BLaER1 (cell line): Measurements from ENCODE around the gene FAM89B.
A peak's percentile ranks its signal among the peaks of the same experiment; 100 is the strongest.

Experiments
- H3K27ac ChIP-seq: shearing (Covaris generic); formaldehyde crosslinking; 2 replicates; pipeline ENCODE4 v1.8.1; 2022
- H3K27me3 ChIP-seq: shearing (Covaris generic); formaldehyde crosslinking; 2 replicates; pipeline ENCODE4 v1.8.1; 2022
- H3K36me3 ChIP-seq: shearing (Covaris generic); formaldehyde crosslinking; 2 replicates; pipeline ENCODE4 v1.8.1; 2022
- H3K4me1 ChIP-seq: shearing (Covaris generic); formaldehyde crosslinking; 2 replicates; pipeline ENCODE4 v1.8.1; 2022
- H3K4me2 ChIP-seq: shearing (Covaris generic); formaldehyde crosslinking; 2 replicates; pipeline ENCODE4 v1.8.1; 2022
- H3K4me3 ChIP-seq: shearing (Covaris generic); formaldehyde crosslinking; 2 replicates; pipeline ENCODE4 v1.8.1; 2022
- H3K9ac ChIP-seq: shearing (Covaris generic); formaldehyde crosslinking; 2 replicates; pipeline ENCODE4 v1.8.1; 2022
- H3K9me3 ChIP-seq: shearing (Covaris generic); formaldehyde crosslinking; 2 replicates; pipeline ENCODE4 v1.8.1; 2022
- H4K20me1 ChIP-seq: shearing (Covaris generic); formaldehyde crosslinking; 2 replicates; pipeline ENCODE4 v1.8.1; 2022
- Cebpa-rat ChIP-seq: shearing (Covaris generic); IDR thresholded peaks from 2 replicates; pipeline ENCODE4 v1.8.1; 2022

Gene FAM89B

DNA sequence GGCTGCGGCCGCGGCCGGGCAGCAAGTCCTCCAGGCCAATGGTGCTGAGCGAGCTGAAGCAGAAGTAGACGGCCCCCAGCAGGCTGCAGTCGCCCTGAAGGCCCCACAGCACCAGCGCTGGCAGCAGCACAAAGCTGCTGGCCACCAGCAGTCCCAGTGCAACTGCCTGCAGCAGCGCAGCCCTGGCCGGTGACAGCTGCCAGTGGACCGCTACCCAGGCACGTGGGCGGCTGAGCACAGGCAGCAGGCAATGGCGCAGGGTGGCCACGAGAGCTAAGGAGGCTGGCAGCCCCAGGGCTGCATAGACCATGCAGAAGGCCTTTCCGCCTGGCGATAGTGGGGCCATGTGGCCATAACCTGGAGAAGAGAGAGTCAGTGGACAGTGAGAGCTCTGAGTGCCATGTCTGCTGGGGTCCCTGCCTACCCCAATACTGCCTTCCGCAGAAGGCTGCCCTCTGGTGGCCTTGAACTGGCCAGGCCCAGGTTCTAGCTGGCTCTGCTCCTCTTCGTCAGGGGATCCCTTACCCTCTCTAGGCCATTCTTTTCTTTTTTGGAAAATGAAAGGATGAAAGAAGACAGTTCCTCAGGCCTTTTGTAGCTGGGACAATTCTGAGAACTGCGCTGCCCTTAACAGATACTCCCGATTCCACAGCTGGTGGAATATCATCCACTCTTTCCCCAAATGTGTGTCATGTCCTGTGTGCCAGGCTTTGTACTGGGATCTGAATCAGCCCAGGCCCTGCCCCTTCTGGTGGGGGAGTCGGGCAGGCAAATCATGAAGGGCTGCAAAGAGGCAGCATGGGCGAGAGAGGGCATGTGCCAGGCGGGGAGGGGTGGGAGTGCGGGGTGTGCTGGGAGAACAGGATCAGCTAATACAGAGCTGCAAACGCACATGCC, 21.4 kb downstream of the FAM89B start:
- Histone ChIP-seq H4K20me1 (peaks cover 53% of the 10 kb centered on the region), H3K4me2 (no peak overlapping the region)

GRCh38 chr11:65595131-65595530, 22.8 kb downstream of the FAM89B start:
- Histone ChIP-seq H3K9me3 (no peaks in the 10 kb centered on the region), H3K4me2 (peak overlapping the region; percentile 44), H3K9ac (0 out of 2 replicates have a peak overlapping the region, but pooled peaks have one; percentile 41), H4K20me1 (peaks cover 39% of the 10 kb centered on the region), H3K4me1 (peaks cover 45% of the 10 kb centered on the region), H3K27ac (peak overlapping the region; percentile 51), H3K27me3 (no peaks in the 10 kb centered on the region), H3K4me3 (no peak overlapping the region), H3K36me3 (peaks cover 69% of the 10 kb centered on the region)
- no peak for TF ChIP-seq Cebpa-rat

More for the DNA sequence above, 21.4 kb downstream of the FAM89B start:
- Histone ChIP-seq H3K4me1 (peaks cover 59% of the 10 kb centered on the region), H3K4me3 (no peak overlapping the region), H3K36me3 (peaks cover 69% of the 10 kb centered on the region), H3K9ac (peak overlapping the region; percentile 55; the same call in 1 of the 2 replicates), H3K27ac (peak overlapping the region; percentile 38; the same call in 1 of the 2 replicates), H3K9me3 (no peaks in the 10 kb centered on the region), H3K27me3 (no peaks in the 10 kb centered on the region)
- no peak for TF ChIP-seq Cebpa-rat

GRCh38 chr11:65595543-65596281, 23.4 kb downstream of the FAM89B start, which contains the start of gene KCNK7:
TSS of gene KCNK7 (minus strand) at chr11:65595800. CDS start at chr11:65595772, 28 bp downstream.
- no peaks in the 10 kb centered on the region for H3K27me3 ChIP-seq
- H3K9ac ChIP-seq = 0 out of 2 replicates have a peak within 1 kb of the TSS, but pooled peaks have one; percentile 41
- H3K27ac ChIP-seq = peak within 1 kb of the TSS; percentile 51
- peaks cover 69% of the 10 kb centered on the region for H3K36me3 ChIP-seq
- no peak for TF ChIP-seq Cebpa-rat
- H3K4me2 ChIP-seq = peak within 1 kb of the TSS; percentile 44
- H4K20me1 ChIP-seq = peaks cover 35% of the 10 kb centered on the region
- no peak within 1 kb of the TSS for H3K4me3 ChIP-seq
- no peaks in the 10 kb centered on the region for H3K9me3 ChIP-seq
- H3K4me1 ChIP-seq = peaks cover 42% of the 10 kb centered on the region

GRCh38 chr11:65596520-65596919, 24.2 kb downstream of the FAM89B start:
- H4K20me1 ChIP-seq = peaks cover 35% of the 10 kb centered on the region
- peaks cover 68% of the 10 kb centered on the region for H3K36me3 ChIP-seq
- H3K9ac ChIP-seq = no peak overlapping the region
- H3K27ac ChIP-seq = no peak overlapping the region
- H3K27me3 ChIP-seq = no peaks in the 10 kb centered on the region
- no peak for TF ChIP-seq Cebpa-rat
- H3K4me3 ChIP-seq = no peak overlapping the region
- H3K4me2 ChIP-seq = no peak overlapping the region
- H3K9me3 ChIP-seq = no peaks in the 10 kb centered on the region
- peaks cover 42% of the 10 kb centered on the region for H3K4me1 ChIP-seq

DNA sequence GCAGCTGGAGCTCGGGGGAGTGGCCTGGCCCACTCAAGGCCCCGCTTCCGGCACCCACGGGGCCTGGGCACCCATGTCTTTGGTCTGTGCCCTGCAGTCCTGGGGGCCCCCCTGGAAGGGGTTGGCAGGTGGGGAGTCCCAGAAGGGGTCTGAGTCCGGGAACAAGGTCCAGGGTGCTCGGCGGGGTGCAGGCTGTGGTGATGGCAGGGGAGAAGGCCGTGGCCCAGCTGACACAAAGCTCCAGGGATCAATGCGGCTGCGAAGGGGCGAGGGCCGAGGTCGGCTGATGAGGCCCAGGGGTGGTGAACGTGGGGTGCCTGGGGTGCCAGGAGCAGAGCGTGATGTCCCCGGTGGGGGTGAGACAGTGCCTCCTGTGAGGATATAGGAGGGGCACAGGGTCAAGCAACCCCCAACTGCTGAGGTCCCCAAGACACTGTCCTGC, 25.9 kb downstream of the FAM89B start:
- no peak for TF ChIP-seq Cebpa-rat
- H3K4me1 ChIP-seq = peaks cover 49% of the 10 kb centered on the region
- H3K27ac ChIP-seq = no peak overlapping the region
- H3K9me3 ChIP-seq = no peaks in the 10 kb centered on the region
- no peaks in the 10 kb centered on the region for H3K27me3 ChIP-seq
- no peak overlapping the region for H3K4me3 ChIP-seq
- no peak overlapping the region for H3K9ac ChIP-seq
- H3K36me3 ChIP-seq = peaks cover 69% of the 10 kb centered on the region
- peaks cover 26% of the 10 kb centered on the region for H4K20me1 ChIP-seq
- no peak overlapping the region for H3K4me2 ChIP-seq

DNA sequence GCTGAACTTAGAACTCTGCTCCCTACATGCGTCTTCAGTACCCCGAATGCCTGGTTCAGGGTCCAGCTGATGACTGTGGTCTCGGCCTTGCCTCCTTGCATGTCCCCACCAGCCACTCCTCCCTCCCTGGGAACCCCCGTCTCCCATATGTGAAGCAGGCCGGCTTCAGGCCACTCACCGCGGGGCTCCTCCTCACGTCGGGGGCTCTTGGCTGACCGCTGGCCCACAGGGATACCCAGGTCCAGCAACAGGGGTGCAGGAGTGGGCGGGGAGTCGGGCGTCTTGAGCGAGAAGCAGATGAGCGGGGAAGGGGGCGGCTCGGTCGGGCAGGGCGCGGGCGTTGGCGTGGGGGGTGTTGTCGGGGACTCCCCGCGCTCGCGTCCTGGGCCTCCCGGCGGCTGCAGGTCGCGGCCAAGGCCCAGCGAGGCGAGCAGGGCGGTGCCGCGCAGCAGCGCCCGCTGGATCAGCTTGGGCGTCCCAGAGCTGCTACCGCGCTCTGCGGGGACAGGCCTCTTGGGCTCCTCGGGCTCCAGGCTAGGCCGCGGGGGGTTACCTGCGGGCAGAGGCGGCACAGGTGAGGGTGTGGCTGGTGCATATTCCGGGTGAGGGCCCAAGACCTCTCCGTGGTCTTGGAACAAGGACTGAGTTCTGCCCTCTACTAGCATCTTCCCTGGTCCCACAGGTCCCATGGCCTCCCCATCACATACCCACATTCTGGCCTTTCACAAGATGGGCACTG, 27.0 kb downstream of the FAM89B start:
- no peak overlapping the region for H3K4me3 ChIP-seq
- no peaks in the 10 kb centered on the region for H3K9me3 ChIP-seq
- peaks cover 75% of the 10 kb centered on the region for H3K36me3 ChIP-seq
- no peak for TF ChIP-seq Cebpa-rat
- no peaks in the 10 kb centered on the region for H3K27me3 ChIP-seq
- no peak overlapping the region for H3K27ac ChIP-seq
- H3K4me2 ChIP-seq = no peak overlapping the region
- no peak overlapping the region for H3K9ac ChIP-seq
- peaks cover 46% of the 10 kb centered on the region for H3K4me1 ChIP-seq
- peaks cover 26% of the 10 kb centered on the region; the same call in 1 of the 2 replicates for H4K20me1 ChIP-seq

- Histone ChIP-seq H3K9ac (no peak overlapping the region), H3K9me3 (no peaks in the 10 kb centered on the region), H3K4me3 (no peak overlapping the region), H3K4me2 (no peak overlapping the region), H3K27me3 (no peaks in the 10 kb centered on the region), H3K36me3 (peaks cover 80% of the 10 kb centered on the region), H3K4me1 (peaks cover 40% of the 10 kb centered on the region), H4K20me1 (peaks cover 26% of the 10 kb centered on the region; the same call in 1 of the 2 replicates), H3K27ac (no peak overlapping the region)
- TF ChIP-seq Cebpa-rat = no peak
These were observed 27.6 kb downstream of the FAM89B start for GRCh38 chr11:65599955-65600246.

DNA sequence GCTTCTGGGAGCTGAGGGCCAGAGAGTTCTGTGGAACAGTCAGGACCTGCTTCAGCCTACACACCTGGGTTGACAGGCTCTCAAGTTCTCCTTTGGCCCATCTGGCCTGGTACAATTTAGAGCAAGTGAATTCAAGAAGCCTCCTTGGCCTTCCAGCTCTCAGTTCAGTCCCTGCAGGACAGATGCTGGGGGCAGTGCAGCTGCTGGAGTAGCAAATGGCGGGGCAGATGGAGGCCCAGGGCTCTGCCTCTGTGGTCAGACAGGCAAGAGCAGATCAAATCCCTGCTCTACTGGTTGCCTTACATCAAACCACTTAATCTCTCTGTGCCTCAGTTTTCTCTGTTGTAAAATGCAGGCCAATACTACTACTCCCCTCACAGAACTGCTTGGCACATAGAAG, 31.9 kb downstream of the FAM89B start:
- Histone ChIP-seq H3K27me3 (no peaks in the 10 kb centered on the region), H3K27ac (no peak overlapping the region), H3K9me3 (no peaks in the 10 kb centered on the region), H3K9ac (no peak overlapping the region), H3K4me3 (no peak overlapping the region), H3K36me3 (peaks cover 99% of the 10 kb centered on the region), H3K4me2 (no peak overlapping the region), H3K4me1 (peaks cover 14% of the 10 kb centered on the region), H4K20me1 (peaks cover 55% of the 10 kb centered on the region)
- no peak for TF ChIP-seq Cebpa-rat

GRCh38 chr11:65606876-65607613, 34.7 kb downstream of the FAM89B start:
- Histone ChIP-seq H3K4me2 (no peak overlapping the region), H3K4me1 (peaks cover 42% of the 10 kb centered on the region), H3K36me3 (peaks cover 93% of the 10 kb centered on the region), H3K27me3 (no peaks in the 10 kb centered on the region), H3K9me3 (no peaks in the 10 kb centered on the region), H4K20me1 (peaks cover 82% of the 10 kb centered on the region), H3K27ac (no peak overlapping the region), H3K4me3 (no peak overlapping the region), H3K9ac (no peak overlapping the region)
- TF ChIP-seq Cebpa-rat = no peak
